ENCODE data around the gene POLR3H.

Gene POLR3H

GRCh38 chr22:41532908-41533825 lies 11.1 kb downstream of the POLR3H start:
- H3K27ac Mint-ChIP-seq = peak overlapping the region; percentile 85
- H3K4me3 Mint-ChIP-seq = no peak overlapping the region
- H3K9me3 Mint-ChIP-seq = no peaks in the 10 kb centered on the region
- H3K36me3 Mint-ChIP-seq (ENCODE audit: low read depth) = peaks cover 38% of the 10 kb centered on the region
- peaks cover 19% of the 10 kb centered on the region for H3K4me1 Mint-ChIP-seq
- peak; percentile 74 for TF ChIP-seq CTCF (IDR thresholded peaks at IDR 0.05)
- peak; percentile 87 for DNase-seq
- no peaks in the 10 kb centered on the region for H3K27me3 Mint-ChIP-seq (ENCODE audit: low read depth, poor library complexity)

GRCh38 chr22:41531715-41532477 lies 12.4 kb downstream of the POLR3H start:
- Mint-ChIP-seq H3K27ac (peak overlapping the region; percentile 45), H3K9me3 (no peaks in the 10 kb centered on the region), H3K27me3 (ENCODE audit: low read depth, poor library complexity) (no peaks in the 10 kb centered on the region), H3K36me3 (ENCODE audit: low read depth) (peaks cover 31% of the 10 kb centered on the region), H3K4me1 (peaks cover 19% of the 10 kb centered on the region), H3K4me3 (no peak overlapping the region)
- no peak for DNase-seq
- no peak for TF ChIP-seq CTCF (IDR thresholded peaks at IDR 0.05)

- Mint-ChIP-seq H3K27ac (peak overlapping the region; percentile 92), H3K9me3 (no peaks in the 10 kb centered on the region), H3K36me3 (ENCODE audit: low read depth) (peaks cover 31% of the 10 kb centered on the region), H3K27me3 (ENCODE audit: low read depth, poor library complexity) (no peaks in the 10 kb centered on the region), H3K4me3 (no peak overlapping the region), H3K4me1 (peaks cover 19% of the 10 kb centered on the region)
- no peak for DNase-seq
- no peak for TF ChIP-seq CTCF (IDR thresholded peaks at IDR 0.05)
Measured at GRCh38 chr22:41530890-41531714, 13.2 kb downstream of the POLR3H start.

GRCh38 chr22:41528938-41529561 lies 15.2 kb downstream of the POLR3H start:
- Mint-ChIP-seq H3K27ac (peak overlapping the region; percentile 90), H3K9me3 (no peaks in the 10 kb centered on the region), H3K4me1 (peaks cover 19% of the 10 kb centered on the region), H3K27me3 (ENCODE audit: low read depth, poor library complexity) (no peaks in the 10 kb centered on the region), H3K36me3 (ENCODE audit: low read depth) (peaks cover 20% of the 10 kb centered on the region), H3K4me3 (no peak overlapping the region)
- TF ChIP-seq CTCF (IDR thresholded peaks at IDR 0.05) = no peak
- no peak for DNase-seq

- Mint-ChIP-seq H3K27ac (peak overlapping the region; percentile 90), H3K9me3 (no peaks in the 10 kb centered on the region), H3K36me3 (ENCODE audit: low read depth) (peaks cover 19% of the 10 kb centered on the region), H3K4me1 (peaks cover 18% of the 10 kb centered on the region), H3K4me3 (no peak overlapping the region), H3K27me3 (ENCODE audit: low read depth, poor library complexity) (no peaks in the 10 kb centered on the region)
- DNase-seq = no peak
- no peak for TF ChIP-seq CTCF (IDR thresholded peaks at IDR 0.05)
Measured at GRCh38 chr22:41528132-41528766, 16.0 kb downstream of the POLR3H start.

Measured in nephron progenitor cell (in vitro differentiated cells).